Naive thymus-derived CD4-positive, alpha-beta T cell (primary cell): ENCODE measurements around the gene IBA57. TPM values are rescaled to one million over a fixed set of nuclear protein-coding genes. Genes with fewer than 3 reads are reported as not detected.
"Not testable (repeated sequence)": the region's sequence is repeated elsewhere in the genome, so short reads cannot be mapped to it uniquely, and the experiment has no call there.

Experiments used
- ATAC-seq: fragments of 150-1000 bp; cut with Tn5 transposase; 2 replicates; pipeline ENCODE4 v1.10.0; 2021; ENCODE audit warnings: mild to moderate bottlenecking, moderate library complexity
- CTCF ChIA-PET: fragments of 350-600 bp; sonication (Branson Sonifier 250); formaldehyde crosslinking; loops from one replicate; lab custom pipeline; 2021; ENCODE audit warnings: antibody characterized with exemption; lab: Charles Lee
- POLR2A ChIA-PET: fragments of 350-600 bp; sonication (Branson Sonifier 250); formaldehyde crosslinking; loops from one replicate; lab custom pipeline; 2021; ENCODE audit warnings: antibody characterized with exemption, inconsistent platforms; lab: Charles Lee
- DNase-seq, 9 donors: peaks; one replicate each; pipeline versions ENCODE4 v3.0.0 to v3.0.0-alpha.2; 2020 to 2022; ENCODE audit warnings: mixed read lengths in 1 of 9
- H3K27ac ChIP-seq: one replicate; pipeline ENCODE4 v1.7.0; 2013; ENCODE audit warnings: mild to moderate bottlenecking, low read depth, low read length, moderate library complexity
- H3K27me3 ChIP-seq, 2 donors: one replicate each; pipeline ENCODE4 v1.7.0; 2013; ENCODE audit warnings: low read length in 2 of 2, mild to moderate bottlenecking in 2 of 2, moderate library complexity in 2 of 2; ENCODE audit not compliant: control insufficient read depth in 2 of 2, insufficient read depth in 2 of 2
- H3K36me3 ChIP-seq, 3 experiments: 1 replicate in 2 of 3; 2 replicates in 1 of 3; pipeline ENCODE4 v1.7.0; 2013; ENCODE audit warnings: low read length in 3 of 3, mild to moderate bottlenecking in 3 of 3, moderate library complexity in 1 of 3; ENCODE audit not compliant: insufficient read depth in 3 of 3, control insufficient read depth in 2 of 3
- H3K4me1 ChIP-seq, 2 donors: one replicate each; pipeline ENCODE4 v1.7.0; 2013; ENCODE audit warnings: low read length in 2 of 2, mild to moderate bottlenecking in 2 of 2, moderate library complexity in 1 of 2; ENCODE audit not compliant: control insufficient read depth in 2 of 2, insufficient read depth in 2 of 2
- H3K4me3 ChIP-seq: 2 replicates; pipeline ENCODE4 v1.7.0; 2013; ENCODE audit warnings: mild to moderate bottlenecking, low read length
- H3K9me3 ChIP-seq, 3 experiments: 1 replicate in 2 of 3; 2 replicates in 1 of 3; pipeline ENCODE4 v1.7.0; 2013; ENCODE audit warnings: low read length in 3 of 3; ENCODE audit not compliant: control insufficient read depth in 2 of 3
- H3K27ac Mint-ChIP-seq, 9 donors: one replicate each; pipeline ENCODE4 v1.8.0; 2020 to 2022; ENCODE audit warnings: mixed read lengths in 9 of 9, mild to moderate bottlenecking in 8 of 9, moderate library complexity in 5 of 9, inconsistent platforms in 2 of 9
- H3K27me3 Mint-ChIP-seq, 5 donors: one replicate each; pipeline ENCODE4 v1.8.0; 2021 to 2022; ENCODE audit warnings: mixed read lengths in 5 of 5, mild to moderate bottlenecking in 1 of 5
- H3K36me3 Mint-ChIP-seq, 5 donors: one replicate each; pipeline ENCODE4 v1.8.0; 2020 to 2022; ENCODE audit warnings: mixed read lengths in 5 of 5, mild to moderate bottlenecking in 3 of 5, inconsistent platforms in 1 of 5
- H3K4me1 Mint-ChIP-seq, 7 donors: one replicate each; pipeline ENCODE4 v1.8.0; 2020 to 2022; ENCODE audit warnings: mixed read lengths in 7 of 7, mild to moderate bottlenecking in 3 of 7, inconsistent platforms in 1 of 7
- H3K4me3 Mint-ChIP-seq, 10 donors: one replicate each; pipeline ENCODE4 v1.8.0; 2020 to 2022; ENCODE audit warnings: mild to moderate bottlenecking in 10 of 10, mixed read lengths in 10 of 10, moderate library complexity in 6 of 10, inconsistent platforms in 2 of 10
- H3K9me3 Mint-ChIP-seq, 11 donors: one replicate each; pipeline ENCODE4 v1.8.0; 2020 to 2022; ENCODE audit warnings: mixed read lengths in 11 of 11, mild to moderate bottlenecking in 4 of 11, inconsistent platforms in 1 of 11, moderate library complexity in 1 of 11
- intact Hi-C, 2 donors: fragments of 100-400 bp; cut with micrococcal nuclease; formaldehyde crosslinking; loops; one replicate each; pipeline ENCODE4 v1.15.1; 2023
- polyA plus RNA-seq, 2 donors: library from polyadenylated mRNA; unstranded; fragments of 300-500 nt; fragmentation: Illumina TruSeq; gene quantifications; one replicate each; pipeline ENCODE4 v1.2.3, GENCODE V29; 2021
- total RNA-seq, 6 experiments: library from RNA in 5 of 6; stranded (reverse) in 5 of 6; gene quantifications; 1 replicate in 5 of 6; 2 replicates in 1 of 6; pipeline ENCODE4 v1.2.3 and lab custom pipeline; 2021 to 2026

IBA57 gene
- total and polyA plus RNA-seq, 7 experiments from 2014 or later: 5.4 to 17.1 (median 10.2) TPM

- Mint-ChIP-seq H3K4me1 (peaks cover 6 to 26% (median 19%) of the 10 kb centered on the region in 7 donors), H3K27ac (peak overlapping the region in 5 of 9 donors; percentile 20 to 69 (median 44)), H3K36me3 (peaks cover 0 to 3% (median 0%) of the 10 kb centered on the region in 5 donors), H3K4me3 (no peak overlapping the region), H3K9me3 (no peaks in the 10 kb centered on the region), H3K27me3 (no peaks in the 10 kb centered on the region)
- no peak for DNase-seq
- Histone ChIP-seq H3K9me3 (no peaks in the 10 kb centered on the region), H3K4me1 (peaks cover 0 to 3% of the 10 kb centered on the region in 2 donors), H3K36me3 (peaks cover 0 to 47% (median 5%) of the 10 kb centered on the region in 3 experiments), H3K4me3 (no peak overlapping the region), H3K27me3 (no peaks in the 10 kb centered on the region), H3K27ac (peak overlapping the region; percentile 0)
- intact Hi-C loops: no loop called here
- POLR2A ChIA-PET: no interaction called here
- CTCF ChIA-PET: no interaction called here
- no peak for ATAC-seq
These were observed 7.3 kb downstream of the IBA57 start for GRCh38 chr1:228172591-228173527.

- Histone ChIP-seq H3K36me3 (peaks cover 0 to 42% (median 5%) of the 10 kb centered on the region in 3 experiments), H3K27ac (peak overlapping the region; percentile 0)
- H3K36me3 Mint-ChIP-seq, H3K9me3 ChIP-seq, H3K9me3 Mint-ChIP-seq, H3K4me3 Mint-ChIP-seq, H3K4me3 ChIP-seq, H3K4me1 ChIP-seq, H3K27me3 Mint-ChIP-seq, CTCF ChIA-PET, H3K27me3 ChIP-seq: not testable (repeated sequence)
- DNase-seq (peak in 5 of 9 donors; percentile 25 to 59 (median 29)), ATAC-seq (peak; percentile 69)
- H3K27ac Mint-ChIP-seq: peak overlapping the region in 1 of 9 donors; percentile 5
- POLR2A ChIA-PET: interaction anchor here (0.7 to 1.3 kb wide), 2 partner anchors 9 to 965 kb away, joined by 3 to 4 read pairs; partner anchors contain the start of gene IBA57
- intact Hi-C loops: loop anchor here in 1 of 2 donors (1.0 to 2.0 kb wide), 3 partner anchors 8 to 102 kb away; no protein-coding TSS in a partner anchor
- H3K4me1 Mint-ChIP-seq: peaks cover 3 to 27% (median 14%) of the 10 kb centered on the region in 7 donors
These were observed 8.2 kb downstream of the IBA57 start for GRCh38 chr1:228173528-228174481.

DNA sequence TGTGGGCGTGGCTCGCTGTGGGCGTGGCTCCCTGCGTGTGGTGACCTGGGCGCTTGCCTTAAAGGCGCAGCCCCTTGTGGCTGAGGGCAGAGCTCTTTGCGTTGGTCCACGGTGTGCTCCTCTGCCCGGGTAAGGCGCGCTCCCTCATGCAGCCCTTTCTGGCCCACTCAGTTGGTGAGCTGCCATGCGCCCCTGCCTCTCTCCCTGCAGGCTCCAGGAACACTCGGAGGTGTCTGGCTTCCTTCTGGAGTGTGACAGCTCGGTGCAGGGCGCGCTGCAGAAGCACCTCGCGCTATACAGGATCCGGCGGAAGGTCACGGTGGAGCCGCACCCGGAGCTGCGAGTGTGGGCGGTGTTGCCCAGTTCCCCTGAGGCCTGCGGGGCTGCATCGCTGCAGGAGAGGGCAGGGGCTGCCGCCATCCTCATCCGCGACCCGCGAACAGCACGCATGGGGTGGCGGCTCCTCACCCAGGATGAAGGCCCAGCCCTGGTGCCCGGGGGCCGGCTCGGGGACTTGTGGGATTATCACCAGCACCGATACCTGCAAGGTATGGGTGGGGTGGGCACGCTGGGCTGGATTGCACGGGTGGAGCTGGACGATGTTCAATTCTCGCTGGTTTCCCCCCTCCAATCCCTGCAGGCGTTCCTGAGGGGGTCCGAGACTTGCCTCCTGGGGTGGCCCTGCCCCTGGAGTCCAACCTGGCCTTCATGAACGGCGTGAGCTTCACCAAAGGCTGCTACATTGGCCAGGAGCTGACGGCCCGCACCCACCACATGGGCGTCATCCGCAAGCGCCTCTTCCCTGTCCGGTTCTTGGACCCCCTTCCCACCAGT is 9.1 kb downstream of the IBA57 start:
- ATAC-seq (peak; percentile 78), DNase-seq (peak in 5 of 9 donors; percentile 24 to 58 (median 34))
- Histone ChIP-seq H3K27ac (no peak overlapping the region), H3K36me3 (peaks cover 0 to 36% (median 5%) of the 10 kb centered on the region in 3 experiments), H3K27me3 (no peaks in the 10 kb centered on the region), H3K4me1 (no peaks in the 10 kb centered on the region), H3K9me3 (no peaks in the 10 kb centered on the region), H3K4me3 (no peak overlapping the region)
- Mint-ChIP-seq H3K4me1 (peaks cover 3 to 19% (median 10%) of the 10 kb centered on the region in 7 donors), H3K36me3 (peaks cover 0 to 5% (median 0%) of the 10 kb centered on the region in 5 donors), H3K27ac (peak overlapping the region in 1 of 9 donors; percentile 67), H3K9me3 (no peaks in the 10 kb centered on the region), H3K27me3 (no peaks in the 10 kb centered on the region), H3K4me3 (no peak overlapping the region)
- intact Hi-C loops: loop anchor here in 1 of 2 donors (1.0 to 2.0 kb wide), 3 partner anchors 8 to 102 kb away; no protein-coding TSS in a partner anchor
- ChIA-PET CTCF (no interaction called here), POLR2A (interaction anchor here (0.7 to 1.3 kb wide), 3 partner anchors 10 to 964 kb away, joined by 3 to 4 read pairs (median 3); partner anchors contain the start of gene IBA57)

GRCh38 chr1:228175316-228176023 is 9.9 kb downstream of the IBA57 start:
- intact Hi-C loops: loop anchor here in 1 of 2 donors (2.0 kb wide), 1 partner anchor 37 kb away; no protein-coding TSS in a partner anchor
- Mint-ChIP-seq H3K27me3 (no peaks in the 10 kb centered on the region), H3K4me3 (no peak overlapping the region), H3K4me1 (peaks cover 1 to 18% (median 8%) of the 10 kb centered on the region in 7 donors), H3K9me3 (no peaks in the 10 kb centered on the region), H3K36me3 (peaks cover 0 to 5% (median 0%) of the 10 kb centered on the region in 5 donors), H3K27ac (peak overlapping the region in 1 of 9 donors; percentile 67)
- peaks cover 0 to 32% (median 5%) of the 10 kb centered on the region in 3 experiments for H3K36me3 ChIP-seq
- H3K4me1 ChIP-seq: no peaks in the 10 kb centered on the region
- H3K4me3 ChIP-seq: no peak overlapping the region
- ATAC-seq: no peak
- no peak overlapping the region for H3K27ac ChIP-seq
- POLR2A ChIA-PET: interaction anchor here (0.7 to 1.3 kb wide), 2 partner anchors 10 to 25 kb away, joined by 3 to 4 read pairs; partner anchors contain the start of gene IBA57
- H3K9me3 ChIP-seq: no peaks in the 10 kb centered on the region
- CTCF ChIA-PET: interaction anchor here (1.0 kb wide), 1 partner anchor 100 kb away, joined by 3 read pairs; no protein-coding TSS in a partner anchor
- no peak for DNase-seq
- H3K27me3 ChIP-seq: no peaks in the 10 kb centered on the region

- H3K36me3 Mint-ChIP-seq: peaks cover 0 to 5% (median 0%) of the 10 kb centered on the region in 5 donors
- H3K27me3 ChIP-seq: no peaks in the 10 kb centered on the region
- POLR2A ChIA-PET: no interaction called here
These were observed 10.4 kb downstream of the IBA57 start for GRCh38 chr1:228176024-228176395.

More at GRCh38 chr1:228176024-228176395, 10.4 kb downstream of the IBA57 start:
- H3K4me1 Mint-ChIP-seq: peaks cover 0 to 18% (median 6%) of the 10 kb centered on the region in 7 donors
- H3K4me1 ChIP-seq: no peaks in the 10 kb centered on the region
- CTCF ChIA-PET: interaction anchor here (1.0 kb wide), 1 partner anchor 99 kb away, joined by 3 read pairs; no protein-coding TSS in a partner anchor
- peaks cover 0 to 30% (median 5%) of the 10 kb centered on the region in 3 experiments for H3K36me3 ChIP-seq
- no peaks in the 10 kb centered on the region for H3K9me3 Mint-ChIP-seq
- peak overlapping the region in 1 of 9 donors; percentile 14 for H3K27ac Mint-ChIP-seq
- DNase-seq (no peak), ATAC-seq (no peak)
- H3K27me3 Mint-ChIP-seq: no peaks in the 10 kb centered on the region
- no peaks in the 10 kb centered on the region for H3K9me3 ChIP-seq
- intact Hi-C loops: no loop called here
- no peak overlapping the region for H3K4me3 ChIP-seq
- H3K4me3 Mint-ChIP-seq: no peak overlapping the region
- H3K27ac ChIP-seq: no peak overlapping the region
